Astrocyte (in vitro differentiated cells and primary cell): ENCODE measurements around the gene PDE4A. TPM values are rescaled to one million over a fixed set of nuclear protein-coding genes. Genes with fewer than 3 reads are reported as not detected.

Experiments used
- DNase-seq: peaks from one replicate; pipeline ENCODE4 v3.0.0-alpha.2; 2010; ENCODE audit warnings: low read depth
- FAIRE-seq: peaks from 2 replicates; lab custom pipeline; 2011; peaks lifted over from hg19 to GRCh38; lab: Jason Lieb, UNC
- H2AFZ ChIP-seq: 2 replicates; pipeline ENCODE4 v1.6.0; 2012; ENCODE audit warnings: low read depth, low read length, inconsistent platforms
- H3K27ac ChIP-seq: 2 replicates; pipeline ENCODE4 v1.5.1; 2011; ENCODE audit warnings: low read depth, low read length, inconsistent platforms
- H3K27me3 ChIP-seq: 2 replicates; pipeline ENCODE4 v1.6.0; 2011; ENCODE audit warnings: low read length, inconsistent platforms; ENCODE audit not compliant: insufficient read depth
- H3K36me3 ChIP-seq: 2 replicates; pipeline ENCODE4 v1.5.1; 2011; ENCODE audit warnings: low read length, inconsistent platforms; ENCODE audit not compliant: insufficient read depth
- H3K4me1 ChIP-seq: 2 replicates; pipeline ENCODE4 v1.5.1; 2011; ENCODE audit warnings: low read length, inconsistent platforms; ENCODE audit not compliant: insufficient read depth
- H3K4me2 ChIP-seq: 2 replicates; pipeline ENCODE4 v1.6.0; 2012; ENCODE audit warnings: low read length, inconsistent platforms
- H3K4me3 ChIP-seq: 2 replicates; pipeline ENCODE4 v1.5.1; 2011; ENCODE audit warnings: low read depth, mild to moderate bottlenecking, low read length, inconsistent platforms; ENCODE audit not compliant: insufficient read depth
- H3K79me2 ChIP-seq: 2 replicates; pipeline ENCODE4 v1.6.0; 2012; ENCODE audit warnings: mild to moderate bottlenecking, low read length, inconsistent platforms; ENCODE audit not compliant: insufficient read depth
- H3K9ac ChIP-seq: 2 replicates; pipeline ENCODE4 v1.6.0; 2012; ENCODE audit warnings: mild to moderate bottlenecking, low read length, inconsistent platforms
- H3K9me3 ChIP-seq: 2 replicates; pipeline ENCODE4 v1.5.1; 2012; ENCODE audit warnings: low read depth, mild to moderate bottlenecking, low read length, inconsistent platforms; ENCODE audit not compliant: insufficient read depth
- H4K20me1 ChIP-seq: 2 replicates; pipeline ENCODE4 v1.6.0; 2012; ENCODE audit warnings: low read length, inconsistent platforms; ENCODE audit not compliant: insufficient read depth
- H3K27ac Mint-ChIP-seq: one replicate; pipeline ENCODE4 v1.8.0; 2021; ENCODE audit warnings: mild to moderate bottlenecking, mixed read lengths; ENCODE audit not compliant: unreplicated experiment
- H3K27me3 Mint-ChIP-seq: one replicate; pipeline ENCODE4 v1.8.0; 2021; ENCODE audit warnings: low read depth, mixed read lengths; ENCODE audit not compliant: unreplicated experiment
- H3K36me3 Mint-ChIP-seq: one replicate; pipeline ENCODE4 v1.8.0; 2021; ENCODE audit warnings: low read depth, mixed read lengths; ENCODE audit not compliant: unreplicated experiment
- H3K4me1 Mint-ChIP-seq: one replicate; pipeline ENCODE4 v1.8.0; 2021; ENCODE audit warnings: low read depth, mixed read lengths; ENCODE audit not compliant: unreplicated experiment
- H3K4me3 Mint-ChIP-seq: one replicate; pipeline ENCODE4 v1.8.0; 2021; ENCODE audit warnings: mild to moderate bottlenecking, moderate library complexity, mixed read lengths; ENCODE audit not compliant: unreplicated experiment
- H3K9me3 Mint-ChIP-seq: one replicate; pipeline ENCODE4 v1.8.0; 2021; ENCODE audit warnings: mild to moderate bottlenecking, mixed read lengths; ENCODE audit not compliant: unreplicated experiment
- EZH2 ChIP-seq: IDR thresholded peaks from 2 replicates; pipeline ENCODE4 v1.6.1; 2012; ENCODE audit warnings: mild to moderate bottlenecking, low read length, inconsistent platforms; ENCODE audit not compliant: insufficient read depth
- total RNA-seq: library from RNA; stranded (reverse); gene quantifications from 2 replicates; pipeline ENCODE4 v1.2.1, GENCODE V29; 2021
- TF ChIP-seq, protein P1 (sequence below): IDR thresholded peaks from 2 replicates; pipeline ENCODE4 v1.5.1; 2011; ENCODE audit warnings: low read depth, mild to moderate bottlenecking, inconsistent platforms, low read length, moderate library complexity; ENCODE audit not compliant: insufficient read depth

The PDE4A gene
- total RNA-seq, 1 donor from 2014 or later: 3.2 TPM

DNA sequence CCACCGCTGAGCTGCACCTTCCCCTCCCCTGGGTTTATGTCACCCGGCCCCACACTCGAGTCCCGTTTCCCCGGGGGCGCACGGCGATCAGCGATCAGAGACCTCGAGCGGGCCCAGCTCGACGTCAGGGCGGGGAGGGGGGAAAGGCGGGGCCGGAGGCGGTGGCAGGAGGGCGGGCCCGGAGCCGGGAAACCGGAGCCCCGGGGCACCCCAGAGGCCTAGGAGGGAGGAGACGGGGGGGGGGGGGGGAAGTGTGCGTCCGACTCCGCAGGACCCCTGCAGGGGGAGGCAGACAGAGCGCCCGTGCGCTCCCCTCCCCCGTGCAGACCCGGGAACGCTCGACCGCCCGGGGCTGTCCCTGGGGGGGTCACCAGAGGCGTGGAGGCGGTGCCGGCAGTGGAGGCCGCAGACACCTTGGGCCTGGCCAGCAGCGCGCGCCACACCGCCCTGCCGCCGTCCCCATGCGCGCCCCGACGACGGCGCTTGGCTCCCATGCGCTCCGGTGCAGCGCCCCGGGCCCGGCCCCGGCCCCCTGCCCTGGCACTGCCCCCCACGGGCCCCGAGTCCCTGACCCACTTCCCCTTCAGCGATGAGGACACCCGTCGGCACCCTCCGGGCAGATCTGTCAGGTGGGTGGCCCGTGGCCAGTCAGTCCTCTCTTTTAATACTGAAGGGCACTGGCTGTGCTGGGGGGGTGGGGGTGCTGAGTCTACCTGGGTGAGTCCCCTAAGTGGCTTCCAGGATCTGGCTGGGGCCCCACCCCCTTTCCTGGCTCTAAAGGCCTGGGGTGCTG lies 11.8 kb downstream of the PDE4A start:
- Mint-ChIP-seq H3K9me3 (peaks cover 4% of the 10 kb centered on the region), H3K4me1 (peaks cover 3% of the 10 kb centered on the region), H3K27me3 (peaks cover 57% of the 10 kb centered on the region), H3K4me3 (peak overlapping the region; percentile 66), H3K27ac (no peak overlapping the region), H3K36me3 (peaks cover 2% of the 10 kb centered on the region)
- Histone ChIP-seq H3K27ac (no peak overlapping the region), H3K27me3 (peaks cover 13% of the 10 kb centered on the region), H2AFZ (peak overlapping the region; percentile 77), H3K36me3 (no peaks in the 10 kb centered on the region), H3K4me3 (peak overlapping the region; percentile 52), H3K79me2 (no peaks in the 10 kb centered on the region), H3K4me2 (peak overlapping the region; percentile 76), H3K9ac (peak overlapping the region; percentile 31), H3K9me3 (no peaks in the 10 kb centered on the region), H3K4me1 (peaks cover 10% of the 10 kb centered on the region), H4K20me1 (no peaks in the 10 kb centered on the region)
- DNase-seq (no peak), FAIRE-seq (no peak)
- no peak for TF ChIP-seq EZH2
- TF ChIP-seq, protein P1, sequence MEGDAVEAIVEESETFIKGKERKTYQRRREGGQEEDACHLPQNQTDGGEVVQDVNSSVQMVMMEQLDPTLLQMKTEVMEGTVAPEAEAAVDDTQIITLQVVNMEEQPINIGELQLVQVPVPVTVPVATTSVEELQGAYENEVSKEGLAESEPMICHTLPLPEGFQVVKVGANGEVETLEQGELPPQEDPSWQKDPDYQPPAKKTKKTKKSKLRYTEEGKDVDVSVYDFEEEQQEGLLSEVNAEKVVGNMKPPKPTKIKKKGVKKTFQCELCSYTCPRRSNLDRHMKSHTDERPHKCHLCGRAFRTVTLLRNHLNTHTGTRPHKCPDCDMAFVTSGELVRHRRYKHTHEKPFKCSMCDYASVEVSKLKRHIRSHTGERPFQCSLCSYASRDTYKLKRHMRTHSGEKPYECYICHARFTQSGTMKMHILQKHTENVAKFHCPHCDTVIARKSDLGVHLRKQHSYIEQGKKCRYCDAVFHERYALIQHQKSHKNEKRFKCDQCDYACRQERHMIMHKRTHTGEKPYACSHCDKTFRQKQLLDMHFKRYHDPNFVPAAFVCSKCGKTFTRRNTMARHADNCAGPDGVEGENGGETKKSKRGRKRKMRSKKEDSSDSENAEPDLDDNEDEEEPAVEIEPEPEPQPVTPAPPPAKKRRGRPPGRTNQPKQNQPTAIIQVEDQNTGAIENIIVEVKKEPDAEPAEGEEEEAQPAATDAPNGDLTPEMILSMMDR: no peak

- H3K9me3 ChIP-seq: no peaks in the 10 kb centered on the region
- no peak overlapping the region for H2AFZ ChIP-seq
- H3K36me3 ChIP-seq: no peaks in the 10 kb centered on the region
- DNase-seq: no peak
- no peak overlapping the region for H3K4me3 ChIP-seq
- Mint-ChIP-seq H3K4me1 (peaks cover 3% of the 10 kb centered on the region), H3K4me3 (peak overlapping the region; percentile 50), H3K36me3 (peaks cover 2% of the 10 kb centered on the region), H3K27ac (no peak overlapping the region), H3K27me3 (peaks cover 51% of the 10 kb centered on the region), H3K9me3 (peaks cover 4% of the 10 kb centered on the region)
- FAIRE-seq: no peak
- peak overlapping the region; percentile 76 for H3K4me2 ChIP-seq
- no peaks in the 10 kb centered on the region for H4K20me1 ChIP-seq
- H3K9ac ChIP-seq: no peak overlapping the region
- H3K27me3 ChIP-seq: peaks cover 13% of the 10 kb centered on the region
- peaks cover 10% of the 10 kb centered on the region for H3K4me1 ChIP-seq
- TF ChIP-seq, protein P1: no peak
- no peak for TF ChIP-seq EZH2
- no peak overlapping the region for H3K27ac ChIP-seq
- H3K79me2 ChIP-seq: no peaks in the 10 kb centered on the region
Measured at GRCh38 chr19:10432736-10433130, 12.4 kb downstream of the PDE4A start.

DNA sequence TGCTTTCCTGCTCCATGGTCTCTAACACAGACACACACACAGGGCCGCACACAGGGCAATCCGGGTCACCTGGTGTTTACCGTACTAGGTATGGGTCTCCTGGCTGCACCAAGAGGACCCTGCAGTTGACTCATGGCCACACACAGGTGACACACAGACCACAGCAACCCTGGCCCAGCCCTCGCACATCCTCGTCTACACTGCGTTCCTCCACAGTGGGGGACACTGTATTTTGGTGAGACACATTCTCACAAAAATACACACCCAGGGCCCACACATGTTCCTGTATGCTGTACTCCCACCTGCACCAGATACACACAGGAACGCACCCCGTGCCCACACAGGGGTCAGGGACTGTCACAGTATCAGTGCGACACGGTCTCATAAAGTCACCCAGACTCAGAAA lies 12.8 kb downstream of the PDE4A start:
- H3K4me3 ChIP-seq: no peak overlapping the region
- Mint-ChIP-seq H3K4me1 (peaks cover 3% of the 10 kb centered on the region), H3K4me3 (peak overlapping the region; percentile 50), H3K36me3 (peaks cover 2% of the 10 kb centered on the region), H3K27me3 (peaks cover 47% of the 10 kb centered on the region), H3K9me3 (peaks cover 4% of the 10 kb centered on the region), H3K27ac (no peak overlapping the region)
- H3K4me2 ChIP-seq: no peak overlapping the region
- H3K36me3 ChIP-seq: no peaks in the 10 kb centered on the region
- DNase-seq: no peak
- H3K27ac ChIP-seq: no peak overlapping the region
- no peaks in the 10 kb centered on the region for H3K9me3 ChIP-seq
- H3K4me1 ChIP-seq: peaks cover 10% of the 10 kb centered on the region
- H2AFZ ChIP-seq: no peak overlapping the region
- TF ChIP-seq, protein P1: no peak
- FAIRE-seq: no peak
- no peaks in the 10 kb centered on the region for H4K20me1 ChIP-seq
- H3K79me2 ChIP-seq: no peaks in the 10 kb centered on the region
- peaks cover 13% of the 10 kb centered on the region for H3K27me3 ChIP-seq
- no peak overlapping the region for H3K9ac ChIP-seq
